PC-9 (cell line): ENCODE measurements around the gene ZNF512B. TPM values are rescaled to one million over a fixed set of nuclear protein-coding genes. Genes with fewer than 3 reads are reported as not detected.
A peak's percentile ranks its signal among the peaks of the same experiment; 100 is the strongest.

Experiments used
- BruUV-seq: library from RNA; stranded (reverse); fragments of 400-500 nt; replicated peaks from 2 replicates; lab custom pipeline; 2021; lab: Mats Ljungman, UMichigan
- CTCF ChIA-PET: fragments of 300-600 bp; sonication (Branson Sonifier 250); formaldehyde crosslinking; loops from one replicate; lab custom pipeline; 2022; ENCODE audit warnings: antibody characterized with exemption; lab: Charles Lee
- POLR2A ChIA-PET: fragments of 300-600 bp; sonication (Branson Sonifier 250); formaldehyde crosslinking; loops from one replicate; lab custom pipeline; 2022; ENCODE audit warnings: antibody characterized with exemption; ENCODE audit not compliant: unreplicated experiment; lab: Charles Lee
- DNase-seq, 2 experiments: peaks; one replicate each; pipeline versions ENCODE4 v3.0.0 to v3.0.0-alpha.2; 2015 to 2022; ENCODE audit warnings: mixed read lengths in 1 of 2
- H2AFZ ChIP-seq: fragments of 200-600 bp; sonication (generic); 2 replicates; pipeline ENCODE4 v1.8.1; 2017; ENCODE audit warnings: antibody characterized with exemption
- H3F3A ChIP-seq: fragments of 200-600 bp; sonication (generic); 2 replicates; pipeline ENCODE4 v1.8.1; 2017; ENCODE audit warnings: antibody characterized with exemption, mild to moderate bottlenecking, low read depth; ENCODE audit not compliant: insufficient read depth
- H3K27ac ChIP-seq: fragments of 200-600 bp; sonication (generic); 2 replicates; pipeline ENCODE4 v1.6.1; 2016; ENCODE audit warnings: mixed run types
- H3K27me3 ChIP-seq: fragments of 200-600 bp; sonication (generic); 2 replicates; pipeline ENCODE4 v1.6.1; 2016; ENCODE audit warnings: low read depth, mixed run types; ENCODE audit not compliant: insufficient read depth
- H3K36me3 ChIP-seq: fragments of 200-600 bp; sonication (generic); 2 replicates; pipeline ENCODE4 v1.6.1; 2016; ENCODE audit warnings: low read depth, mixed run types
- H3K4me1 ChIP-seq: fragments of 200-600 bp; sonication (generic); replicated peaks from 2 replicates; pipeline ENCODE4 v1.6.1; 2016; ENCODE audit warnings: mixed run types; ENCODE audit not compliant: insufficient read depth
- H3K4me2 ChIP-seq: fragments of 200-600 bp; sonication (generic); 2 replicates; pipeline ENCODE4 v1.6.1; 2017; ENCODE audit warnings: mixed run types
- H3K4me3 ChIP-seq: fragments of 200-600 bp; sonication (generic); 2 replicates; pipeline ENCODE4 v1.6.1; 2016; ENCODE audit warnings: mixed run types
- H3K79me2 ChIP-seq: fragments of 200-600 bp; sonication (generic); 2 replicates; pipeline ENCODE4 v1.6.1; 2017; ENCODE audit warnings: low read depth, mixed run types
- H3K9me2 ChIP-seq: fragments of 200-600 bp; sonication (generic); 2 replicates; pipeline ENCODE4 v1.8.1; 2017; ENCODE audit warnings: mild to moderate bottlenecking; ENCODE audit not compliant: insufficient read depth
- H3K9me3 ChIP-seq: fragments of 200-600 bp; sonication (generic); 2 replicates; pipeline ENCODE4 v1.8.1; 2016; ENCODE audit warnings: low read depth; ENCODE audit not compliant: insufficient read depth
- H4K20me1 ChIP-seq: fragments of 200-600 bp; sonication (generic); 2 replicates; pipeline ENCODE4 v1.8.1; 2017; ENCODE audit not compliant: insufficient read depth
- CTCF ChIP-seq: fragments of 200-600 bp; sonication (generic); conservative IDR thresholded peaks from 2 replicates; pipeline ENCODE4 v1.6.1; 2017; ENCODE audit warnings: mixed run types, antibody characterized with exemption, mild to moderate bottlenecking, moderate library complexity
- EZH2 ChIP-seq: fragments of 200-600 bp; sonication (generic); IDR thresholded peaks from 2 replicates; pipeline ENCODE4 v1.8.0; 2017; ENCODE audit warnings: antibody characterized with exemption, low read depth
- intact Hi-C: fragments of 100-400 bp; cut with micrococcal nuclease; formaldehyde crosslinking; loops from one replicate; pipeline ENCODE4 v1.10.0; 2022; ENCODE audit not compliant: unreplicated experiment
- total RNA-seq: library from RNA; stranded (reverse); gene quantifications from 2 replicates; pipeline ENCODE4 v1.2.3, GENCODE V29; 2021

Gene ZNF512B
- total RNA-seq, 1 experiment from 2014 or later, result 28.1 TPM

DNA sequence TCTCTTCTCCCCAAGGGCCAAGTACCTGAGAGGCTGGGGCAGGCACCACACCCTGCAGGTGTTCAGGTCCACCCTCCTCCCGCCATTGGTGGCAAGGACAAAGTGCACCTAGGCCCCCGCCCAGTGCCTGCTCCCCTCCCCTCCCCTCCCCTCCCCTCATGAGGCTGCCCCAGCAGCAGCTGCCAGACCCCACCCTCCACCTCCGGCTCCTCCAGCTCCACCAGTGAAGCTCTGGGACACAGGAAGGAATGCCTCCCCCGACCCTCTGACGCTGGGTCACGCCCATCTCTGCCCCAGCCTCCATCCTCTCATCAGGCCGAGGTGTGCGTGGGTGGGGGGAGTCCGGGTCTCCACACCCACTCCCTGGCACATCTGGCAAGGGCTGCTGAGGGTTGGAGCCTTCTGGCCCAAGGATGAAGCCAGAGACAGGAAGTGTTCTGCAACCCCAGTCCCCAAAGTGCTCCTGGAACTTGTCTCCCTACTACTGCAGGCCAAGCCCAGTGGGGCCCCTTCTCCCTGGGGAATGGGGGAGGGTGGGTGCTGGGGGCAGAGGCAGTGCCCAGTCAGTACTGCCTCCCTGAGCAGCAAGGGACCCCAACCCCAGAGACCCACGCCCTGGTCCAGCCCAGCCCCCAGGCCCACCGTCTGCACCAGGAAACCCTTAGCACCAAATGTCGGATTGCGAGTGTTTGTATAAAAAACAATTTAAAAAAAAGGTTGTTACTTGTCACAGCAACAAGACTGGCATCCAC, 11.9 kb downstream of the ZNF512B start:
- Histone ChIP-seq H3K36me3 (no peaks in the 10 kb centered on the region), H2AFZ (0 out of 2 replicates have a peak overlapping the region, but pooled peaks have one; percentile 67), H4K20me1 (peaks cover 25% of the 10 kb centered on the region), H3K4me2 (peak overlapping the region; percentile 79), H3K27ac (peak overlapping the region; percentile 65), H3K4me3 (peak overlapping the region; percentile 74), H3K27me3 (no peaks in the 10 kb centered on the region), H3K4me1 (peaks cover 26% of the 10 kb centered on the region; the same call in 1 of the 2 replicates), H3K79me2 (peaks cover 33% of the 10 kb centered on the region), H3K9me3 (no peaks in the 10 kb centered on the region), H3F3A (peaks cover 24% of the 10 kb centered on the region), H3K9me2 (no peaks in the 10 kb centered on the region)
- peak; percentile 73 to 93 for DNase-seq
- ChIA-PET CTCF (no interaction called here), POLR2A (interaction anchor here (0.7 to 1.1 kb wide), 4 partner anchors 73 to 384 kb away, joined by 3 to 8 read pairs (median 4); partner anchors contain the start of gene HELZ2)
- intact Hi-C loops, result loop anchor here (1.0 to 5.0 kb wide), 6 partner anchors 15 to 251 kb away; partner anchors contain the start of genes ARFRP1, DNAJC5, TCEA2 and TPD52L2
- BruUV-seq, result TSS peak; percentile 36
- no peak for TF ChIP-seq EZH2
- TF ChIP-seq CTCF, result no peak

- Histone ChIP-seq H2AFZ (peak overlapping the region; percentile 67; the same call in 1 of the 2 replicates), H3K36me3 (no peaks in the 10 kb centered on the region), H3F3A (peaks cover 24% of the 10 kb centered on the region), H3K27me3 (no peaks in the 10 kb centered on the region), H3K9me3 (no peaks in the 10 kb centered on the region), H3K79me2 (peaks cover 40% of the 10 kb centered on the region), H4K20me1 (peaks cover 32% of the 10 kb centered on the region), H3K27ac (peak overlapping the region; percentile 65), H3K4me2 (peak overlapping the region; percentile 79), H3K4me3 (peak overlapping the region; percentile 74), H3K9me2 (no peaks in the 10 kb centered on the region), H3K4me1 (peaks cover 26% of the 10 kb centered on the region; the same call in 1 of the 2 replicates)
- TF ChIP-seq EZH2 (no peak), CTCF (no peak; the same call in 1 of the 2 replicates)
- DNase-seq, result peak; percentile 71 to 95
- ChIA-PET CTCF (interaction anchor here (0.5 kb wide), 1 partner anchor 197 kb away, joined by 3 read pairs; no protein-coding TSS in a partner anchor), POLR2A (interaction anchor here (0.7 to 1.1 kb wide), 5 partner anchors 72 to 418 kb away, joined by 3 to 8 read pairs (median 4); partner anchors contain the start of gene HELZ2)
- intact Hi-C loops, result loop anchor here (1.0 to 5.0 kb wide), 6 partner anchors 16 to 250 kb away; partner anchors contain the start of genes ARFRP1, DNAJC5, TCEA2 and TPD52L2
- TSS peak; percentile 66 for BruUV-seq
Observed at GRCh38 chr20:63957004-63957689, 12.6 kb downstream of the ZNF512B start.

DNA sequence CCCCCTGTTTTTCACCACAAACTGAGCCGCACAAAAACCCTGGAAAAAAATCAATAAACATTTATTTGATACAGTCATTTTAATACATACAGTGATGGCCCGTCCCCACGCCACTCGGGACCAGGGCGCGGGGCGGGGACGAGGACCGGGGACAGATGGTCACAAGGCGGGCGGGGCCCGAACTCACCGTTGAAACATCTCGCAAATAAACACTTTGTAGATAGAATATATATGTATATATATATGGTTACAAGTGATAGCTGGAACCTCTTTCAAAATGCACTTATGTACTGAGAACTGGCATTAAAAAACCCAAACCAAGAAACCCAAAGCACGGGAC, 13.1 kb downstream of the ZNF512B start:
- ChIA-PET CTCF (interaction anchor here (0.5 kb wide), 1 partner anchor 197 kb away, joined by 3 read pairs; no protein-coding TSS in a partner anchor), POLR2A (interaction anchor here (0.6 to 0.8 kb wide), 3 partner anchors 25 to 417 kb away, joined by 4 to 7 read pairs (median 4); partner anchors contain the start of genes ARFRP1 and ZGPAT)
- Histone ChIP-seq H3K9me2 (no peaks in the 10 kb centered on the region), H4K20me1 (peaks cover 36% of the 10 kb centered on the region), H3K79me2 (peaks cover 45% of the 10 kb centered on the region), H3K4me3 (peak overlapping the region; percentile 74), H3F3A (peaks cover 24% of the 10 kb centered on the region), H3K27ac (peak overlapping the region; percentile 65), H3K4me2 (peak overlapping the region; percentile 79), H2AFZ (peak overlapping the region; percentile 67; the same call in 1 of the 2 replicates), H3K27me3 (no peaks in the 10 kb centered on the region), H3K9me3 (no peaks in the 10 kb centered on the region), H3K4me1 (peaks cover 26% of the 10 kb centered on the region; the same call in 1 of the 2 replicates), H3K36me3 (no peaks in the 10 kb centered on the region)
- no peak for TF ChIP-seq EZH2
- no peak for TF ChIP-seq CTCF
- no peak for DNase-seq
- no TSS peak for BruUV-seq
- intact Hi-C loops, result loop anchor here (1.0 to 5.0 kb wide), 7 partner anchors 16 to 418 kb away; partner anchors contain the start of genes ARFRP1, DNAJC5, TCEA2 and TPD52L2
